K562 (cell line): Measurements from ENCODE around the gene KCTD11. TPM values are rescaled to one million over a fixed set of nuclear protein-coding genes. Genes with fewer than 3 reads are reported as not detected.

Experiments used
- ATAC-seq: fragments of 200-7000 bp; cut with Tn5 transposase; 3 replicates; pipeline ENCODE4 v1.9.1; 2020; ENCODE audit warnings: moderate library complexity
- BruUV-seq: library from RNA; stranded (reverse); fragments of 400-500 nt; replicated peaks from 2 replicates; lab custom pipeline; 2021; lab: Mats Ljungman, UMichigan
- CTCF ChIA-PET: fragments of 300-600 bp; formaldehyde crosslinking; extraction: SDS; loops from one replicate; lab custom pipeline; 2021; ENCODE audit warnings: low intra/inter-chr PET ratio; lab: Yijun Ruan, JAX
- POLR2A ChIA-PET: fragments of 300-600, 350-650 bp; sonication (Branson Sonifier 250); formaldehyde crosslinking; extraction: SDS; loops from one replicate; lab custom pipeline; 2021; ENCODE audit warnings: antibody characterized with exemption, inconsistent platforms; lab: Yijun Ruan, JAX
- DNase-seq, 4 experiments: peaks; one replicate each; pipeline versions ENCODE4 v3.0.0 to v3.0.0-alpha.2; 2011 to 2018; ENCODE audit warnings: low spot score in 3 of 4, mixed read lengths in 3 of 4; ENCODE audit errors: extremely low read depth in 1 of 4
- FAIRE-seq: peaks from 2 replicates; lab custom pipeline; 2011; peaks lifted over from hg19 to GRCh38; lab: Jason Lieb, UNC
- H2AFZ ChIP-seq: 2 replicates; pipeline ENCODE4 v1.6.0; 2011; ENCODE audit warnings: low read depth, low read length, control low read depth, inconsistent platforms
- H3K27ac ChIP-seq: fragments of 200-600 bp; 3 replicates; pipeline ENCODE4 v1.8.0; 2011; ENCODE audit warnings: low read depth, mild to moderate bottlenecking, control low read depth, inconsistent platforms, low read length, moderate library complexity, mixed read lengths; ENCODE audit errors: extremely low read depth
- H3K27me3 ChIP-seq, 2 experiments: fragments of 300-600 bp in 1 of 2; 2 replicates in 1 of 2; 3 replicates in 1 of 2; pipeline versions ENCODE4 v1.6.0 to v1.8.0; 2011; ENCODE audit warnings: inconsistent platforms in 2 of 2, low read length in 2 of 2, mild to moderate bottlenecking in 1 of 2, mixed read lengths in 1 of 2, moderate library complexity in 1 of 2; ENCODE audit not compliant: control insufficient read depth in 2 of 2, insufficient read depth in 2 of 2
- H3K36me3 ChIP-seq: fragments of 300-600 bp; 3 replicates; pipeline ENCODE4 v1.8.0; 2011; ENCODE audit warnings: mild to moderate bottlenecking, low read length, inconsistent platforms; ENCODE audit not compliant: control insufficient read depth, insufficient read depth
- H3K4me1 ChIP-seq, 2 experiments: fragments of 200-600 bp in 1 of 2; replicated peaks in 1 of 2; 2 replicates in 1 of 2; 3 replicates in 1 of 2; pipeline versions ENCODE4 v1.5.1 to v1.8.0; 2011; ENCODE audit warnings: inconsistent platforms in 2 of 2, low read length in 2 of 2, mild to moderate bottlenecking in 1 of 2, mixed read lengths in 1 of 2, moderate library complexity in 1 of 2; ENCODE audit not compliant: control insufficient read depth in 2 of 2, insufficient read depth in 2 of 2
- H3K4me2 ChIP-seq: 2 replicates; pipeline ENCODE4 v1.6.1; 2011; ENCODE audit warnings: low read length, control low read depth, inconsistent platforms, mixed read lengths; ENCODE audit not compliant: insufficient read depth
- H3K4me3 ChIP-seq: fragments of 200-600 bp; sonication (generic), shearing (Covaris generic); 2 replicates; pipeline ENCODE4 v1.5.1; 2016; ENCODE audit warnings: control low read depth, inconsistent platforms
- H3K79me2 ChIP-seq: fragments of 200-600 bp; 3 replicates; pipeline ENCODE4 v1.8.0; 2011; ENCODE audit warnings: low read length, inconsistent platforms; ENCODE audit not compliant: control insufficient read depth, insufficient read depth
- H3K9ac ChIP-seq, 2 experiments: 2 replicates each; pipeline versions ENCODE4 v1.6.0 to v1.6.1; 2011; ENCODE audit warnings: low read depth in 2 of 2, low read length in 2 of 2, control low read depth in 1 of 2, inconsistent platforms in 1 of 2, mild to moderate bottlenecking in 1 of 2, mixed read lengths in 1 of 2; ENCODE audit not compliant: insufficient read depth in 1 of 2
- H3K9me1 ChIP-seq: one replicate; pipeline ENCODE4 v1.6.0; 2011; ENCODE audit warnings: inconsistent platforms, mild to moderate bottlenecking, low read length, moderate library complexity; ENCODE audit not compliant: control insufficient read depth, insufficient read depth
- H3K9me3 ChIP-seq: replicated peaks from 2 replicates; pipeline ENCODE4 v1.5.1; 2011; ENCODE audit warnings: low read depth, low read length, inconsistent platforms; ENCODE audit not compliant: control insufficient read depth, insufficient read depth
- H4K20me1 ChIP-seq: replicated peaks from 2 replicates; pipeline ENCODE4 v1.6.1; 2011; ENCODE audit warnings: low read length, inconsistent platforms, mixed read lengths; ENCODE audit not compliant: control insufficient read depth, insufficient read depth
- CTCFL ChIP-seq: IDR thresholded peaks from 2 replicates; pipeline ENCODE4 v1.6.1; 2011; ENCODE audit warnings: borderline replicate concordance, low read depth, mild to moderate bottlenecking, moderate library complexity, low read length; ENCODE audit not compliant: insufficient read depth, poor library complexity, severe bottlenecking
- EGR1 ChIP-seq: fragments of 450-650 bp; conservative IDR thresholded peaks from 2 replicates; pipeline ENCODE4 v1.6.1; 2017; ENCODE audit warnings: mild to moderate bottlenecking
- HBP1 ChIP-seq: fragments of 450-650 bp; formaldehyde crosslinking; IDR thresholded peaks from 2 replicates; pipeline ENCODE4 v1.4.0; 2022; ENCODE audit warnings: missing genetic modification characterization
- MED1 ChIP-seq: sonication (generic); formaldehyde crosslinking; IDR thresholded peaks from 2 replicates; pipeline ENCODE4 v1.8.1; 2023; ENCODE audit warnings: missing genetic modification reagents, borderline replicate concordance
- SUPT5H ChIP-seq: fragments of 450-650 bp; IDR thresholded peaks from 2 replicates; pipeline ENCODE4 v1.6.1; 2016
- TGIF2 ChIP-seq: sonication (generic); formaldehyde crosslinking; IDR thresholded peaks from 2 replicates; pipeline ENCODE4 v1.8.1; 2022; ENCODE audit warnings: mild to moderate bottlenecking, missing genetic modification reagents, moderate library complexity
- ZC3H4 ChIP-seq: sonication (generic); formaldehyde crosslinking; IDR thresholded peaks from 2 replicates; pipeline ENCODE4 v1.9.0; 2021; ENCODE audit warnings: missing genetic modification reagents, borderline replicate concordance
- ZNF274 ChIP-seq: IDR thresholded peaks from 2 replicates; pipeline ENCODE4 v1.6.1; 2011; ENCODE audit warnings: low read depth, mild to moderate bottlenecking, low read length, moderate library complexity, borderline replicate concordance
- ZNF586 ChIP-seq: fragments of 450-650 bp; formaldehyde crosslinking; conservative IDR thresholded peaks from 2 replicates; pipeline ENCODE4 v1.4.0; 2020; ENCODE audit warnings: mild to moderate bottlenecking, moderate library complexity
- WGBS: fragments of 100-300 bp; shearing (Covaris generic); methylation state at CpG from one replicate; pipeline ENCODE4 v1.1.6; 2016; ENCODE audit warnings: low coverage, mixed read lengths; ENCODE audit not compliant: insufficient coverage; ENCODE audit errors: missing lambda C conversion rate; 5-methylcytosine and 5-hydroxymethylcytosine counted together
- in situ Hi-C: fragments of 300-500 bp; cut with MboI; formaldehyde crosslinking; loops from 4 replicates; pipeline ENCODE4 v1.15.0; 2018; ENCODE audit warnings: inconsistent platforms, mixed read lengths
- intact Hi-C: fragments of 100-400 bp; cut with micrococcal nuclease; formaldehyde crosslinking; loops from 2 replicates; pipeline ENCODE4 v1.14.2; 2022
- polyA plus RNA-seq, 8 experiments: library from polyadenylated mRNA; depleted of rRNA in 4 of 8; stranded (reverse) in 5 of 8; unstranded in 3 of 8; fragments of >200 nt; fragmentation: Nextera tagmentation in 2 of 8; fragmentation: Illumina TruSeq in 1 of 8; extraction: Ambion mirVana in 2 of 8; extraction: Trizol in 1 of 8; gene quantifications; 2 replicates each; pipeline versions ENCODE4 v1.2.1 to v1.2.3, GENCODE V29; 2011 to 2014; ENCODE audit warnings: inconsistent platforms in 1 of 8, missing spikeins in 1 of 8
- total RNA-seq, 7 experiments: library from RNA; depleted of rRNA in 6 of 7; stranded (reverse); fragments of >200 nt in 6 of 7; fragmentation: Illumina TruSeq in 2 of 7; extraction: Trizol in 2 of 7; gene quantifications; 2 replicates each; pipeline versions ENCODE4 v1.2.1 to v1.2.3, GENCODE V29; 2011 to 2021; ENCODE audit warnings: low replicate concordance in 1 of 7

KCTD11 gene
- total and polyA plus RNA-seq, 9 of the 15 experiments (the other 6 are each of a cell fraction or from before 2014, with no cell fraction given): 0.01 to 3.2 (median 2.5) TPM; not detected in 1

GRCh38 chr17:7327501-7327900 lies 24.5 kb upstream of the KCTD11 start:
- ChIA-PET CTCF (no interaction called here), POLR2A (no interaction called here)
- H3K27me3 ChIP-seq: no peaks in the 10 kb centered on the region
- 92% methylated on average over 7 of the region's 17 CpGs for WGBS
- TF ChIP-seq EGR1: peak; percentile 36
- TF ChIP-seq ZNF274: no peak
- in situ Hi-C loops: no loop called here
- peaks cover 16% of the 10 kb centered on the region for H3K79me2 ChIP-seq
- BruUV-seq: no TSS peak
- no peaks in the 10 kb centered on the region for H3K9me1 ChIP-seq
- FAIRE-seq (no peak), ATAC-seq (no peak), DNase-seq (no peak)
- no peak overlapping the region for H2AFZ ChIP-seq
- intact Hi-C loops: no loop called here
- peaks cover 11 to 42% of the 10 kb centered on the region in 2 experiments for H3K4me1 ChIP-seq
- H3K36me3 ChIP-seq: peaks cover 41% of the 10 kb centered on the region; the same call in 2 of the 3 replicates
- no peak overlapping the region for H3K27ac ChIP-seq
- no peaks in the 10 kb centered on the region for H3K9me3 ChIP-seq
- peak overlapping the region in 1 of 2 experiments; percentile 78; a peak in 2 of 4 replicates for H3K9ac ChIP-seq
- peak overlapping the region; percentile 93; the same call in 1 of the 2 replicates for H3K4me2 ChIP-seq
- no peaks in the 10 kb centered on the region for H4K20me1 ChIP-seq
- H3K4me3 ChIP-seq: peak overlapping the region; percentile 78; the same call in 1 of the 2 replicates

GRCh38 chr17:7328009-7328408 lies 24.0 kb upstream of the KCTD11 start:
- Histone ChIP-seq H3K4me1 (peaks cover 11 to 42% of the 10 kb centered on the region in 2 experiments), H3K9me1 (no peaks in the 10 kb centered on the region), H3K27ac (no peak overlapping the region), H3K79me2 (peaks cover 16% of the 10 kb centered on the region), H3K4me3 (peak overlapping the region; percentile 78)
- FAIRE-seq (no peak), ATAC-seq (no peak)
- intact Hi-C loops: no loop called here
- TF ChIP-seq ZNF586 (CRISPR knock-in tag): no peak
- TF ChIP-seq CTCFL: no peak
- TF ChIP-seq MED1: no peak
- TF ChIP-seq HBP1 (CRISPR knock-in tag): no peak
- TF ChIP-seq SUPT5H: no peak
- TF ChIP-seq ZC3H4 (CRISPR knock-in tag): no peak
- no peak for TF ChIP-seq TGIF2 (CRISPR knock-in tag)
- TF ChIP-seq, all 486 proteins: peak for 0
- no peaks in the 10 kb centered on the region for H4K20me1 ChIP-seq
- H3K27me3 ChIP-seq: no peaks in the 10 kb centered on the region
- DNase-seq: no peak
- WGBS: 57% methylated on average over 1 of the region's 1 CpG
- peaks cover 36% of the 10 kb centered on the region; the same call in 2 of the 3 replicates for H3K36me3 ChIP-seq
- H3K9ac ChIP-seq: peak overlapping the region in 1 of 2 experiments; percentile 72; a peak in 3 of 4 replicates
- in situ Hi-C loops: no loop called here
- H3K4me2 ChIP-seq: peak overlapping the region; percentile 93
- ChIA-PET POLR2A (interaction anchor here (2.4 kb wide), 1 partner anchor 14 kb away, joined by 21 read pairs; no protein-coding TSS in a partner anchor), CTCF (no interaction called here)
- no peak overlapping the region for H2AFZ ChIP-seq
- H3K9me3 ChIP-seq: no peaks in the 10 kb centered on the region
- no TSS peak for BruUV-seq
